Measurements from ENCODE around the gene CENPO. TPM values are rescaled to one million over a fixed set of nuclear protein-coding genes. Genes with fewer than 3 reads are reported as not detected.

CENPO gene
- total and polyA plus RNA-seq, 2 of the 4 experiments (the other 2 are of a cell fraction) = 20.1 to 27.2 TPM

- no peak for DNase-seq
- in situ Hi-C loops (cut with MboI; ENCODE audit: low sequenced_read_pairs) (loop anchor here (10.0 kb wide), 1 partner anchor 291 kb away; no protein-coding TSS in a partner anchor), dilution Hi-C loops (cut with HindIII; ENCODE audit: low sequenced_read_pairs, unreplicated experiment) (no loop called here), intact Hi-C loops (cut with micrococcal nuclease) (no loop called here)
- H4K91ac ChIP-seq (ENCODE audit: insufficient read depth, low read depth, low read length) = no peak overlapping the region
- no peak overlapping the region for H2AFZ ChIP-seq (replicated peaks; ENCODE audit: low read length, poor library complexity)
- no peak overlapping the region for H3K4me2 ChIP-seq (ENCODE audit: low read depth, low read length)
- H3K4ac ChIP-seq (ENCODE audit: low read depth, low read length) = no peak overlapping the region
- no peaks in the 10 kb centered on the region for H3K4me1 ChIP-seq (ENCODE audit: control insufficient read depth, insufficient read depth, low read length)
- no peaks in the 10 kb centered on the region for H3K9me1 ChIP-seq (ENCODE audit: insufficient read depth, low read length)
- no TSS peak for BruUV-seq (replicated peaks)
- no peak overlapping the region for H2AK5ac ChIP-seq (ENCODE audit: low read depth, low read length)
- TF ChIP-seq RAD21 (IDR thresholded peaks at IDR 0.05; ENCODE audit: low read length) (no peak), USF2 (IDR thresholded peaks at IDR 0.05; ENCODE audit: low read depth, low read length) (no peak), CTCF (conservative IDR thresholded peaks at IDR 0.05; ENCODE audit: low read depth, low read length) (no peak), BHLHE40 (IDR thresholded peaks at IDR 0.05; ENCODE audit: low read depth, low read length) (no peak), MAFK (IDR thresholded peaks at IDR 0.05; ENCODE audit: low read depth, low read length) (no peak), NFE2L2 (IDR thresholded peaks at IDR 0.05; ENCODE audit: low read depth, low read length) (no peak), RFX5 (IDR thresholded peaks at IDR 0.05; ENCODE audit: low read depth, low read length) (no peak), ELK1 (IDR thresholded peaks at IDR 0.05; ENCODE audit: borderline replicate concordance, low read depth, low read length) (no peak), CHD1 (IDR thresholded peaks at IDR 0.05; ENCODE audit: low read depth, low read length) (no peak), SMC3 (IDR thresholded peaks at IDR 0.05; ENCODE audit: low read depth, low read length) (no peak), FOS (IDR thresholded peaks at IDR 0.05; ENCODE audit: low read depth, low read length) (no peak), MXI1 (IDR thresholded peaks at IDR 0.05; ENCODE audit: borderline replicate concordance, low read depth, low read length) (no peak), RCOR1 (IDR thresholded peaks at IDR 0.05; ENCODE audit: insufficient replicate concordance, low read length) (no peak), POLR2A (IDR thresholded peaks at IDR 0.05; ENCODE audit: low read depth, low read length) (no peak), MAZ (IDR thresholded peaks at IDR 0.05; ENCODE audit: borderline replicate concordance, low read depth, low read length) (no peak)
- no peak overlapping the region for H4K8ac ChIP-seq (ENCODE audit: low read depth in 2 of 2, low read length in 2 of 2)
- no peak overlapping the region for H3K18ac ChIP-seq (ENCODE audit: low read depth, low read length)
- ATAC-seq (ENCODE audit: low read depth) = no peak
- ChIA-PET CTCF (no interaction called here), POLR2A (ENCODE audit: unreplicated experiment) (no interaction called here)
- no CpG with 5 or more reads among the region's 9 CpGs for WGBS, 2 experiments (ENCODE audit: extremely low coverage in 2 of 2, insufficient read length in 1 of 2)
- H3K14ac ChIP-seq (replicated peaks; ENCODE audit: low read depth, low read length) = no peak overlapping the region
- H2BK120ac ChIP-seq (ENCODE audit: low read depth, low read length) = no peak overlapping the region
- H3K79me1 ChIP-seq (ENCODE audit: low read depth in 1 of 2, low read length in 2 of 2) = no peaks in the 10 kb centered on the region
- no peak overlapping the region for H2BK15ac ChIP-seq (ENCODE audit: low read depth, low read length)
- peaks cover 22% of the 10 kb centered on the region for H3K36me3 ChIP-seq (ENCODE audit: control insufficient read depth, insufficient read depth, low read length)
- no peaks in the 10 kb centered on the region; the same call in 1 of the 2 replicates for H4K20me1 ChIP-seq (ENCODE audit: insufficient read depth, low read length)
- no peak overlapping the region for H3K4me3 ChIP-seq (ENCODE audit: insufficient read depth, low read depth, low read length)
- no peak overlapping the region for H3K9ac ChIP-seq (ENCODE audit: low read depth, low read length)
- no peaks in the 10 kb centered on the region for H3K27me3 ChIP-seq (ENCODE audit: control insufficient read depth, insufficient read depth, low read length)
- no peak overlapping the region for H2AK9ac ChIP-seq (replicated peaks; ENCODE audit: low read depth, low read length, poor library complexity)
- H2BK5ac ChIP-seq (ENCODE audit: low read depth, low read length, poor library complexity, severe bottlenecking) = no peak overlapping the region
- no peak overlapping the region for H3K27ac ChIP-seq (ENCODE audit: insufficient read depth, low read length)
- H3K56ac ChIP-seq (ENCODE audit: extremely low read depth, insufficient read depth, low read length) = no peak overlapping the region
- H2BK20ac ChIP-seq (ENCODE audit: low read depth, low read length) = no peak overlapping the region
- H4K5ac ChIP-seq (ENCODE audit: low read depth, low read length) = no peak overlapping the region
- H3K23ac ChIP-seq (ENCODE audit: low read depth, low read length) = no peak overlapping the region
- H3K9me3 ChIP-seq (ENCODE audit: control insufficient read depth, insufficient read depth, low read length) = no peaks in the 10 kb centered on the region
Observed at GRCh38 chr2:24844023-24844685, 50.9 kb downstream of the CENPO start.
